ENCODE data around the gene TMIE.

Gene TMIE

DNA sequence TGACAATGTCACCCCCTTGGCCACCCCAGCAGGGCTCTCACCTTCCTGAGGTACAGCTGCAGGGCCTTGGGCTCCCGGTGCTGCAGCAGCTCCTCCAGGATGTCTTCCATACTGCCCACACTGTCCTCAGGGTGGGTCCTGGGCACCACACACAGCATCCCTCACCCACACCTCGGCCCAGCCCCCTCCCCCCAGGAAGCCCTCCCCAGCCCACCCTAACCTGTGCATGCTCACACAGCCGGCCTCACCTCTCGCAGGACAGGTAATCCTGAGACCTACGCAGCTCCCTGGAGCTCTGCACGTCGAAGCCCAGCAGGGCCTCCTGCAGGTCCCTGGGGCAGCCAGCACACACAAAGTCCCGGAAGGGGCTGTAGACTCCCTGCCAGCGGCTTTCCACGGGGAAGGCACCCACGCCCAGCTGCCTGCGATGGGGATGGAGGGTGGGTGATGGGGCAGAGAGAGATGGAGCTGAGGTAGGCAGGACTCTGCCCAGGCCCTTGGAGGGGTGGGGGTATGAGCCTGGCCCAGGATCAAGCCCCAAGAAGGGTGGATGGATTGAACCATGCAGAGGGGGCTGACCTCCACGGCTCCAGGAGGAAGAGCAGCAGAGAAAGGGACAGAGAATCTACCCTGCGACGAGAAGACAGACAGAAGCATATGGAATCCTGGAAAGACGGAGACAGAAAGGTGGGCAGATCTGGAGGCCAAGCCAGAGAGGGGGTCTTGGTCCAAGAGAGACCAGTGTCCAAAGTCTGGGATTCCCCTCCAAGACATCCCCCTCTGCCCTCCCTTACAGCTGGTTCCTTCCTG, 24.4 kb upstream of the TMIE start:
- H3K4me3 ChIP-seq (ENCODE audit: low read depth, low read length), result no peak overlapping the region
- CTCF ChIA-PET, result interaction anchor here (0.9 kb wide), 1 partner anchor 187 kb away, joined by 3 read pairs; no protein-coding TSS in a partner anchor
- POLR2A ChIA-PET, result no interaction called here
- no peak for DNase-seq (ENCODE audit: low read depth, low spot score)
- TF ChIP-seq, protein P1, sequence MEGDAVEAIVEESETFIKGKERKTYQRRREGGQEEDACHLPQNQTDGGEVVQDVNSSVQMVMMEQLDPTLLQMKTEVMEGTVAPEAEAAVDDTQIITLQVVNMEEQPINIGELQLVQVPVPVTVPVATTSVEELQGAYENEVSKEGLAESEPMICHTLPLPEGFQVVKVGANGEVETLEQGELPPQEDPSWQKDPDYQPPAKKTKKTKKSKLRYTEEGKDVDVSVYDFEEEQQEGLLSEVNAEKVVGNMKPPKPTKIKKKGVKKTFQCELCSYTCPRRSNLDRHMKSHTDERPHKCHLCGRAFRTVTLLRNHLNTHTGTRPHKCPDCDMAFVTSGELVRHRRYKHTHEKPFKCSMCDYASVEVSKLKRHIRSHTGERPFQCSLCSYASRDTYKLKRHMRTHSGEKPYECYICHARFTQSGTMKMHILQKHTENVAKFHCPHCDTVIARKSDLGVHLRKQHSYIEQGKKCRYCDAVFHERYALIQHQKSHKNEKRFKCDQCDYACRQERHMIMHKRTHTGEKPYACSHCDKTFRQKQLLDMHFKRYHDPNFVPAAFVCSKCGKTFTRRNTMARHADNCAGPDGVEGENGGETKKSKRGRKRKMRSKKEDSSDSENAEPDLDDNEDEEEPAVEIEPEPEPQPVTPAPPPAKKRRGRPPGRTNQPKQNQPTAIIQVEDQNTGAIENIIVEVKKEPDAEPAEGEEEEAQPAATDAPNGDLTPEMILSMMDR (IDR thresholded peaks at IDR 0.05; ENCODE audit: insufficient read depth, low read length, missing control alignments), result no peak

DNA sequence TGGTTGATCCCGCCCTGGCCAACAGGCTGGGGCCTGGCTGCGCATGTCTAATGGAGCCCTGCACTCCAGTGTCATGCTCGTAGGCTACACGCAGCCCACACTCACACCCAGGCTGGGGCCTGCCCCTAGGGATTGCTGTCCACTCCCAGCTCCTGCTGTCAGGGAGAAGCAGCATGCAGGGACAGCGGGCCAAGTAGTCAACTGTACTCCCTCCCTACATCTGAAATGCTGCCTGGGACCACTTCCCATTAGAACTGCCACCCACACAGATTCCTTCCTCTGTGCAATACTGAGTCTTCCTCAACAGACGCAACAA, 23.8 kb upstream of the TMIE start:
- CTCF ChIA-PET, result no interaction called here
- POLR2A ChIA-PET, result no interaction called here
- no peak for DNase-seq (ENCODE audit: low read depth, low spot score)
- TF ChIP-seq, protein P1 (IDR thresholded peaks at IDR 0.05; ENCODE audit: insufficient read depth, low read length, missing control alignments), result no peak
- H3K4me3 ChIP-seq (ENCODE audit: low read depth, low read length), result no peak overlapping the region

DNA sequence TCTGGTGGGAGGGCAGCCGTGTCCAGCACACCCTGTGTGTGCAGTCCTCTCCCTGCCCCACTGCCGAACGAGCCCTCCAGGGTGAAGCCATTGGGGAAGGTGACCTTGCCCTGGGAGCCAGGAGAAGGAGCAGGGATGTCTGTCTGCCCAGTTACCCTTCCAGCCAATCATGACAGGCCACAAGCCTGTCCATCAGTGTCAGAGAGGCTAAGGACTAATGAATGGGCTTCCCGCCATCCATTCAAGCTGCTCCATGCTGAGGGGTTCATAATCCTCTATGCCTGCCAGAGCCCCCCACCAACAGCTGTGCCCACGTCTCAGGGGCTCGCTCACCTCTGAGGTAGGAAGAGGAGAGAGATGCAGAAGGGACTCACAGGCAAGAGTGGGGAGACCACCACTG, 22.9 kb upstream of the TMIE start:
- POLR2A ChIA-PET, result no interaction called here
- H3K4me3 ChIP-seq (ENCODE audit: low read depth, low read length), result no peak overlapping the region
- TF ChIP-seq, protein P1 (IDR thresholded peaks at IDR 0.05; ENCODE audit: insufficient read depth, low read length, missing control alignments), result no peak
- CTCF ChIA-PET, result no interaction called here
- DNase-seq (ENCODE audit: low read depth, low spot score), result no peak

DNA sequence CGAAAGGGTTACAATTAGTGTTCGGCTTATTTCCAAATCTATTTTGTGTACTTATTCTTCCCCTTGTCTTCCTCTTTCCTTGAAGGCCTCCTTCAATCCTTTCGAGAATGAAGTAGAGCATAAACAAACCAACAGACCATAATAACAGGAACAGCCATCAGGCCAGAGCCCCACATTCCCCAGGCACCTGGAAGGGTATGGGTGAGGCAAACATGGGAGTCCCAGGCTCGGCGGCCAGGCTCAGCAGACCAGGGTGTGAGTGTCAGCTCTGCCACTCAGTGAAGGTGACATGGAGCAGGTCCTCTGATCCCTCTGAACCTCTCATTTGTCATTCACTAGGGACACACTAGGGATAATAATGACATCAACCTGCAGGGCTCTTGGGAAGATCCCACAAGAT, 21.5 kb upstream of the TMIE start:
- ChIA-PET CTCF (no interaction called here), POLR2A (no interaction called here)
- DNase-seq (ENCODE audit: low read depth, low spot score), result no peak
- H3K4me3 ChIP-seq (ENCODE audit: low read depth, low read length), result no peak overlapping the region
- TF ChIP-seq, protein P1 (IDR thresholded peaks at IDR 0.05; ENCODE audit: insufficient read depth, low read length, missing control alignments), result no peak

DNA sequence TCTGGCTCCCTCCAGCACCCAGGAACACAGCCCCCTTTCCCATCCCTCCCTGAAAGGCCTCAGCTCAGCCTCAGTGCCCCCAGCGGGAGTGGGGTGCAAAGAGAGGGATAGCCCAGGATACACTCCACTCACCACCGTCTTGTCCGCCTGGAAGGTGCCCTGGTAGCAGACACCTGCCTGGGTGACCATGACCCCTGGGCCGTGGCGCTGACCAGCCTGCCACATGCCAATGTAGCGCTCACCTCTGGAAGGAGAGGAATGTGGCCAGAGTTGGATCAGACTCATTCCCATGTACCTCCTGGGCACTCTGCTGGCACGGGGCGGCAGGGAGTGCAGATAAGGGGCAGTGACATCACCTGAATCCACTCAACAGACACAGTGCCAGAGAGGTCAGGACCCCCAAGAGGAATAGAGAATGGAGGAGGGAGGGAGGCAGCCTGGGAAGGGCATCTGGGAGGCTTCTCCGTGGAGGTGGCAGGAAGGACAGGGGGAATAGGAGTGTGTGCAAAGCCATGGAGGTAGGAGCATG, 20.8 kb upstream of the TMIE start:
- TF ChIP-seq, protein P1 (IDR thresholded peaks at IDR 0.05; ENCODE audit: insufficient read depth, low read length, missing control alignments), result no peak
- DNase-seq (ENCODE audit: low read depth, low spot score), result no peak
- ChIA-PET POLR2A (no interaction called here), CTCF (no interaction called here)
- no peak overlapping the region for H3K4me3 ChIP-seq (ENCODE audit: low read depth, low read length)

DNA sequence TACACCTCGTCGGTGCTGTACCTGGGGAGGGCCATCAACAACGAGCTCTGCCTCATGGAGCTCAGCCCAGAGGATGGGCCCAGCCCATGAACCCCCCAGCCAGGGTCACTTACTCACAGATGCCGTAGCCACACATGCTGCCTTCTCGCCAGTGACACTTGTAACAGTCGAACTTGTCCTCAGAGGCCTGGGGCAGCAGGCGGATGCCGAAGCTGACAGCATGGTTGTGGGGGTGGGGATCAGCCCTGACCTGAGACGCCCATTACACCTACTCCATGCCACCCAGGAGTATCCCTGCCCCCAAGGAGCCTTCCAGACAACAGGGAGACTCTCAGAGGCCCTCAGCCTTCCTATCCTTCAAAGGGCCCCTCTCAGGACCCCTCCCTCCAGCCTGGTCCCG, 19.8 kb upstream of the TMIE start:
- ChIA-PET CTCF (interaction anchor here (1.4 kb wide), 1 partner anchor 9 kb away, joined by 3 read pairs; no protein-coding TSS in a partner anchor), POLR2A (no interaction called here)
- DNase-seq (ENCODE audit: low read depth, low spot score), result no peak
- H3K4me3 ChIP-seq (ENCODE audit: low read depth, low read length), result no peak overlapping the region
- TF ChIP-seq, protein P1 (IDR thresholded peaks at IDR 0.05; ENCODE audit: insufficient read depth, low read length, missing control alignments), result no peak

Data from AG04449 (cell line).